HCT116 (cell line): ENCODE measurements around the gene CFAP46. TPM values are rescaled to one million over a fixed set of nuclear protein-coding genes. Genes with fewer than 3 reads are reported as not detected.

Experiments used
- ATAC-seq: fragments of 200-7000 bp; cut with Tn5 transposase; 2 replicates; pipeline ENCODE4 v1.9.1; 2020; ENCODE audit warnings: mild to moderate bottlenecking, moderate library complexity
- BruUV-seq: library from RNA; stranded (reverse); fragments of 400-500 nt; replicated peaks from 2 replicates; lab custom pipeline; 2021; lab: Mats Ljungman, UMichigan
- CTCF ChIA-PET: fragments of 300-600 bp; sonication (Branson Sonifier 250); formaldehyde crosslinking; loops from one replicate; lab custom pipeline; 2021; ENCODE audit warnings: antibody characterized with exemption; lab: Charles Lee
- POLR2A ChIA-PET: fragments of 300-600, 350-600 bp; sonication (Branson Sonifier 250); formaldehyde crosslinking; loops from one replicate; lab custom pipeline; 2021; ENCODE audit warnings: antibody characterized with exemption; lab: Charles Lee
- RAD21 ChIA-PET, 2 experiments: fragments of 300-600 bp; sonication (Branson Sonifier 250); formaldehyde crosslinking; loops; one replicate each; lab custom pipeline; 2023; ENCODE audit warnings: low total read pairs in 2 of 2; ENCODE audit not compliant: uncharacterized antibody in 2 of 2, unreplicated experiment in 2 of 2, low non-redundant PET in 1 of 2; lab: Charles Lee
- DNase-seq: peaks from one replicate; pipeline ENCODE4 v3.0.0-alpha.2; 2010; ENCODE audit warnings: low read depth, low spot score
- H2AFZ ChIP-seq: fragments of 200-600 bp; shearing (Covaris generic), sonication (generic); 2 replicates; pipeline ENCODE4 v1.6.1; 2017; ENCODE audit warnings: low read depth, mixed run types, mixed read lengths, antibody characterized with exemption, low read length; ENCODE audit not compliant: poor library complexity, severe bottlenecking
- H3K27ac ChIP-seq: 2 replicates; pipeline ENCODE4 v1.5.1; 2012; ENCODE audit warnings: low read depth, low read length
- H3K27me3 ChIP-seq: fragments of 200-600 bp; sonication (generic); 2 replicates; pipeline ENCODE4 v1.6.1; 2016; ENCODE audit warnings: mixed run types, low read length, mixed read lengths; ENCODE audit not compliant: insufficient read depth
- H3K36me3 ChIP-seq, 2 experiments: fragments of 200-500 bp in 1 of 2; fragments of 200-600 bp in 1 of 2; sonication (Bioruptor generic) in 1 of 2; sonication (generic) in 1 of 2; 2 replicates each; pipeline versions ENCODE4 v1.5.1 to v1.6.1; 2014 to 2016; ENCODE audit warnings: low read length in 2 of 2, inconsistent platforms in 1 of 2, mixed read lengths in 1 of 2, mixed run types in 1 of 2; ENCODE audit not compliant: insufficient read depth in 2 of 2, control insufficient read depth in 1 of 2
- H3K4me1 ChIP-seq, 2 experiments: fragments of 200-600 bp in 1 of 2; sonication (generic) in 1 of 2; 2 replicates each; pipeline versions ENCODE4 v1.5.1 to v1.6.1; 2012 to 2017; ENCODE audit warnings: low read length in 2 of 2, inconsistent platforms in 1 of 2, mild to moderate bottlenecking in 1 of 2, mixed read lengths in 1 of 2, mixed run types in 1 of 2, moderate library complexity in 1 of 2; ENCODE audit not compliant: insufficient read depth in 2 of 2, control insufficient read depth in 1 of 2
- H3K4me2 ChIP-seq: fragments of 200-600 bp; sonication (generic); 2 replicates; pipeline ENCODE4 v1.6.1; 2017; ENCODE audit warnings: mixed run types, low read length, mixed read lengths
- H3K4me3 ChIP-seq, 2 experiments: fragments of 200-600 bp in 1 of 2; sonication (generic) in 1 of 2; replicated peaks in 1 of 2; 2 replicates each; pipeline ENCODE4 v1.5.1; 2011 to 2016; ENCODE audit warnings: low read length in 2 of 2, control low read depth in 1 of 2, low read depth in 1 of 2, mild to moderate bottlenecking in 1 of 2, mixed read lengths in 1 of 2, mixed run types in 1 of 2
- H3K79me2 ChIP-seq: fragments of 200-600 bp; sonication (generic); 2 replicates; pipeline ENCODE4 v1.6.1; 2017; ENCODE audit warnings: mild to moderate bottlenecking, mixed run types, low read length, moderate library complexity, mixed read lengths; ENCODE audit not compliant: insufficient read depth
- H3K9ac ChIP-seq: fragments of 200-600 bp; sonication (generic); 2 replicates; pipeline ENCODE4 v1.6.1; 2016; ENCODE audit warnings: low read length, mixed read lengths
- H3K9me2 ChIP-seq: fragments of 200-600 bp; sonication (generic), shearing (Covaris generic); 2 replicates; pipeline ENCODE4 v1.6.1; 2017; ENCODE audit warnings: mixed run types, mild to moderate bottlenecking, moderate library complexity; ENCODE audit not compliant: insufficient read depth
- H3K9me3 ChIP-seq, 2 experiments: fragments of 200-500 bp in 1 of 2; fragments of 200-600 bp in 1 of 2; sonication (Bioruptor generic) in 1 of 2; sonication (generic) in 1 of 2; 2 replicates each; pipeline ENCODE4 v1.6.1; 2014 to 2017; ENCODE audit warnings: low read length in 2 of 2, mixed read lengths in 2 of 2, inconsistent platforms in 1 of 2, low read depth in 1 of 2, mild to moderate bottlenecking in 1 of 2, mixed run types in 1 of 2, moderate library complexity in 1 of 2; ENCODE audit not compliant: control insufficient read depth in 1 of 2, insufficient read depth in 1 of 2
- H4K20me1 ChIP-seq: fragments of 200-600 bp; sonication (generic), shearing (Covaris generic); 2 replicates; pipeline ENCODE4 v1.6.1; 2017; ENCODE audit warnings: mixed run types, mild to moderate bottlenecking, moderate library complexity; ENCODE audit not compliant: insufficient read depth
- CBX3 ChIP-seq: IDR thresholded peaks from 2 replicates; pipeline ENCODE4 v1.6.1; 2012; ENCODE audit warnings: low read depth
- EGR1 ChIP-seq: IDR thresholded peaks from 2 replicates; pipeline ENCODE4 v1.6.1; 2012; ENCODE audit warnings: low read depth
- ELF1 ChIP-seq: IDR thresholded peaks from 2 replicates; pipeline ENCODE4 v1.6.1; 2012; ENCODE audit warnings: low read depth, borderline replicate concordance
- EZH2 ChIP-seq: fragments of 200-600 bp; sonication (generic); IDR thresholded peaks from 2 replicates; pipeline ENCODE4 v1.6.1; 2017; ENCODE audit warnings: antibody characterized with exemption, mixed run types
- EZH2phosphoT487 ChIP-seq: fragments of 200-600 bp; IDR thresholded peaks from 2 replicates; pipeline ENCODE4 v1.6.1; 2018; ENCODE audit warnings: antibody characterized with exemption, borderline replicate concordance
- FOSL1 ChIP-seq: IDR thresholded peaks from 2 replicates; pipeline ENCODE4 v1.6.1; 2012; ENCODE audit warnings: low read depth
- JUND ChIP-seq: IDR thresholded peaks from 2 replicates; pipeline ENCODE4 v1.6.1; 2012
- POLR2A ChIP-seq: IDR thresholded peaks from 2 replicates; pipeline ENCODE4 v1.7.0; 2011; ENCODE audit warnings: borderline replicate concordance; ENCODE audit not compliant: insufficient read depth, insufficient read length; ENCODE audit errors: extremely low read depth
- POLR2AphosphoS5 ChIP-seq: IDR thresholded peaks from 2 replicates; pipeline ENCODE4 v1.6.1; 2011; ENCODE audit warnings: mild to moderate bottlenecking, low read depth, low read length, moderate library complexity
- SRF ChIP-seq: IDR thresholded peaks from 2 replicates; pipeline ENCODE4 v1.6.1; 2012; ENCODE audit warnings: low read depth
- TCF7L2 ChIP-seq: IDR thresholded peaks from 2 replicates; pipeline ENCODE4 v1.7.0; 2011; ENCODE audit warnings: borderline replicate concordance, inconsistent platforms; ENCODE audit not compliant: insufficient read depth, insufficient read length; ENCODE audit errors: extremely low read depth
- YY1 ChIP-seq: IDR thresholded peaks from 2 replicates; pipeline ENCODE4 v1.6.1; 2011; ENCODE audit warnings: low read length, low read depth, moderate library complexity, mild to moderate bottlenecking; ENCODE audit not compliant: insufficient replicate concordance; ENCODE audit errors: extremely low read depth
- ZFX ChIP-seq: fragments of 450-650 bp; IDR thresholded peaks from 2 replicates; pipeline ENCODE4 v1.6.1; 2017
- ZNF274 ChIP-seq: fragments of 200-500 bp; sonication (Bioruptor generic); IDR thresholded peaks from 2 replicates; pipeline ENCODE4 v1.6.1; 2014; ENCODE audit warnings: mild to moderate bottlenecking, low read depth, low read length, inconsistent platforms
- intact Hi-C: fragments of 100-400 bp; cut with micrococcal nuclease; formaldehyde crosslinking; loops from 2 replicates; pipeline ENCODE4 v1.10.0; 2022
- total RNA-seq: library from RNA; stranded (reverse); gene quantifications from one replicate; pipeline ENCODE4 v1.2.1, GENCODE V29; 2021; ENCODE audit not compliant: unreplicated experiment
- TF ChIP-seq, protein P1 (sequence below): IDR thresholded peaks from 2 replicates; pipeline ENCODE4 v1.6.1; 2011; ENCODE audit warnings: mild to moderate bottlenecking, low read length, moderate library complexity; ENCODE audit not compliant: insufficient replicate concordance; ENCODE audit errors: extremely low read depth
- TF ChIP-seq, protein P2 (sequence below): IDR thresholded peaks from 2 replicates; pipeline ENCODE4 v1.6.1; 2012
- TF ChIP-seq, protein P3 (sequence below), 3 experiments: fragments of 200-600 bp in 1 of 3; sonication (generic) in 1 of 3; IDR thresholded peaks in 2 of 3; conservative IDR thresholded peaks in 1 of 3; 2 replicates each; pipeline ENCODE4 v1.5.1; 2012 to 2017; ENCODE audit warnings: low read depth in 2 of 3, low read length in 2 of 3, antibody characterized with exemption in 1 of 3, borderline replicate concordance in 1 of 3, control low read depth in 1 of 3, mild to moderate bottlenecking in 1 of 3, mixed read lengths in 1 of 3, mixed run types in 1 of 3, moderate library complexity in 1 of 3; ENCODE audit not compliant: insufficient read depth in 1 of 3
- TF ChIP-seq, protein P4 (sequence below): IDR thresholded peaks from 2 replicates; pipeline ENCODE4 v1.6.1; 2012

CFAP46 gene
- total RNA-seq, 1 experiment from 2014 or later: 1.4 TPM

DNA sequence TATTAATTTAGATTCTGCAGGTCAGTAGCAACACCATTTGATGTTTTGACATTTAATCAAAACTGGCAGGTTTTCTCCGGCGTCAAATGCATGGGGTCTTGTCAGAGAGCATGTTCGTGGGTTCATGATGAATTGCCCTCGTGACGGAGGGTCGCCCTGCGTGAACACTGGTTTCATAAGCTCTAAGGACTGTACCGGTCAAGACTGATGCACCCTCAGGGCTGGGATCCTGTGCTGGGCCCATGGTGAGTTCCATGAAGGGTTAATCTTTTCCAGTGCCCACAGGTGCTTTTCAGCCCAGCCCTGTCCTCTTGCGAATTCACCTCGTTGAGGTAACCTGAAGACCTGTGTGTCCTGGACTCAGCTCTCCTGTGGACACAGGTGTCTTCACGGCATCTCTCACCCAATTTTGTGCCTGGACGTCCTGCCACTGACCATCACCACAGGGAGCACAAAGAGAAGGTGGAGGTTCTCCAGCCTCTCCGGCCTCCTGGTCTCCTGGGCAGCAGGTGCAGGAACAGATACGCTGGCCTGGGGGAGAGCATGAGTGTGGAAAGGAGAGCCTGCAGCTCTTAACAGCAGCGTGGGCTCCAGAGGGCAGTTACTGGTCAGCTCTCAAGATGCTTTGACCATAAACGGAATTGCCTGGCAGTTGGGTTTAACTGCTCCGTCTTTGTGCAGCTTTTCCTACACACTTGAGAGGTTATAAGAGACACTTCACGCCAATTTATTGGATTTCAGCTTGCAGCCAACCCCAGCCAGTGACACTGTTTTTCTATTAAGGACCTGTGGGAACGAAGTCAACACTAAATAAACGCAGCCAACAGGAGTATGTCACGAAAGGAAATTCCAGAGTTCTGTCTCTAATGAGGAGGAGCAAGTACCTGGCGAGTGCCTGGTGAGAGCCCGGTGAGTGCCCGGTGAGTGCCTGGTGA is 37.4 kb upstream of the CFAP46 start:
- Histone ChIP-seq H3K79me2 (no peaks in the 10 kb centered on the region), H3K4me2 (no peak overlapping the region), H3K27ac (no peak overlapping the region), H3K9me3 (no peaks in the 10 kb centered on the region), H3K4me3 (no peak overlapping the region), H2AFZ (no peak overlapping the region), H3K9me2 (no peaks in the 10 kb centered on the region), H3K9ac (no peak overlapping the region), H4K20me1 (no peaks in the 10 kb centered on the region), H3K27me3 (no peaks in the 10 kb centered on the region), H3K36me3 (no peaks in the 10 kb centered on the region), H3K4me1 (no peaks in the 10 kb centered on the region)
- ChIA-PET POLR2A (no interaction called here), RAD21 (no interaction called here), CTCF (no interaction called here)
- DNase-seq (no peak), ATAC-seq (no peak)
- TF ChIP-seq YY1: no peak
- no peak for TF ChIP-seq EZH2
- TF ChIP-seq ELF1: no peak
- TF ChIP-seq, protein P1, sequence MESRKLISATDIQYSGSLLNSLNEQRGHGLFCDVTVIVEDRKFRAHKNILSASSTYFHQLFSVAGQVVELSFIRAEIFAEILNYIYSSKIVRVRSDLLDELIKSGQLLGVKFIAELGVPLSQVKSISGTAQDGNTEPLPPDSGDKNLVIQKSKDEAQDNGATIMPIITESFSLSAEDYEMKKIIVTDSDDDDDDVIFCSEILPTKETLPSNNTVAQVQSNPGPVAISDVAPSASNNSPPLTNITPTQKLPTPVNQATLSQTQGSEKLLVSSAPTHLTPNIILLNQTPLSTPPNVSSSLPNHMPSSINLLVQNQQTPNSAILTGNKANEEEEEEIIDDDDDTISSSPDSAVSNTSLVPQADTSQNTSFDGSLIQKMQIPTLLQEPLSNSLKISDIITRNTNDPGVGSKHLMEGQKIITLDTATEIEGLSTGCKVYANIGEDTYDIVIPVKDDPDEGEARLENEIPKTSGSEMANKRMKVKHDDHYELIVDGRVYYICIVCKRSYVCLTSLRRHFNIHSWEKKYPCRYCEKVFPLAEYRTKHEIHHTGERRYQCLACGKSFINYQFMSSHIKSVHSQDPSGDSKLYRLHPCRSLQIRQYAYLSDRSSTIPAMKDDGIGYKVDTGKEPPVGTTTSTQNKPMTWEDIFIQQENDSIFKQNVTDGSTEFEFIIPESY: no peak
- TF ChIP-seq, protein P2, sequence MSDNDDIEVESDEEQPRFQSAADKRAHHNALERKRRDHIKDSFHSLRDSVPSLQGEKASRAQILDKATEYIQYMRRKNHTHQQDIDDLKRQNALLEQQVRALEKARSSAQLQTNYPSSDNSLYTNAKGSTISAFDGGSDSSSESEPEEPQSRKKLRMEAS: no peak
- TF ChIP-seq ZFX: no peak
- no peak for TF ChIP-seq TCF7L2
- TF ChIP-seq, protein P3, sequence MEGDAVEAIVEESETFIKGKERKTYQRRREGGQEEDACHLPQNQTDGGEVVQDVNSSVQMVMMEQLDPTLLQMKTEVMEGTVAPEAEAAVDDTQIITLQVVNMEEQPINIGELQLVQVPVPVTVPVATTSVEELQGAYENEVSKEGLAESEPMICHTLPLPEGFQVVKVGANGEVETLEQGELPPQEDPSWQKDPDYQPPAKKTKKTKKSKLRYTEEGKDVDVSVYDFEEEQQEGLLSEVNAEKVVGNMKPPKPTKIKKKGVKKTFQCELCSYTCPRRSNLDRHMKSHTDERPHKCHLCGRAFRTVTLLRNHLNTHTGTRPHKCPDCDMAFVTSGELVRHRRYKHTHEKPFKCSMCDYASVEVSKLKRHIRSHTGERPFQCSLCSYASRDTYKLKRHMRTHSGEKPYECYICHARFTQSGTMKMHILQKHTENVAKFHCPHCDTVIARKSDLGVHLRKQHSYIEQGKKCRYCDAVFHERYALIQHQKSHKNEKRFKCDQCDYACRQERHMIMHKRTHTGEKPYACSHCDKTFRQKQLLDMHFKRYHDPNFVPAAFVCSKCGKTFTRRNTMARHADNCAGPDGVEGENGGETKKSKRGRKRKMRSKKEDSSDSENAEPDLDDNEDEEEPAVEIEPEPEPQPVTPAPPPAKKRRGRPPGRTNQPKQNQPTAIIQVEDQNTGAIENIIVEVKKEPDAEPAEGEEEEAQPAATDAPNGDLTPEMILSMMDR (IDR thresholded peaks at IDR 0.05 in 2 of 3, conservative IDR thresholded peaks at IDR 0.05 in 1 of 3; ENCODE audit: borderline replicate concordance in 1 of 3, insufficient read depth in 1 of 3, low read depth in 2 of 3, low read length in 2 of 3): no peak
- no peak for TF ChIP-seq JUND
- TF ChIP-seq POLR2A: no peak
- no peak for TF ChIP-seq CBX3
- TF ChIP-seq EZH2phosphoT487: no peak
- no peak for TF ChIP-seq POLR2AphosphoS5
- no peak for TF ChIP-seq ZNF274
- TF ChIP-seq SRF: no peak
- no peak for TF ChIP-seq EGR1
- TF ChIP-seq, protein P4, sequence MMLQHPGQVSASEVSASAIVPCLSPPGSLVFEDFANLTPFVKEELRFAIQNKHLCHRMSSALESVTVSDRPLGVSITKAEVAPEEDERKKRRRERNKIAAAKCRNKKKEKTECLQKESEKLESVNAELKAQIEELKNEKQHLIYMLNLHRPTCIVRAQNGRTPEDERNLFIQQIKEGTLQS: no peak
- no peak for TF ChIP-seq FOSL1
- no TSS peak for BruUV-seq
- intact Hi-C loops: no loop called here
